Stimulated activated CD4-positive, alpha-beta T cell treated with anti-CD3 and anti-CD28 coated beads, Interleukin-2, amount 100 ng/mL, for 24 hours (primary cell): ENCODE measurements around the gene NCR2.
"Not testable (repeated sequence)": the region's sequence is repeated elsewhere in the genome, so short reads cannot be mapped to it uniquely, and the experiment has no call there.

Source experiments
- DNase-seq, 2 donors: peaks; one replicate each; pipeline ENCODE4 v3.0.0-alpha.2; 2020

The NCR2 gene

GRCh38 chr6:41335296-41335695 lies at the start of gene NCR2:
TSS of gene NCR2 (plus strand) at chr6:41335608. CDS start at chr6:41335877, 269 bp downstream.
- DNase-seq = no peak

- no peak for DNase-seq
Measured at GRCh38 chr6:41286544-41287346, 48.7 kb upstream of the NCR2 start, which contains the start of gene TREM1. TSS of gene TREM1 (minus strand) at chr6:41286682. CDS start at chr6:41286655, 27 bp downstream.

- no peak for DNase-seq
Measured at GRCh38 chr6:41288030-41288753, 47.2 kb upstream of the NCR2 start.

GRCh38 chr6:41288754-41289129 lies 46.7 kb upstream of the NCR2 start:
- DNase-seq = no peak

- no peak for DNase-seq
Measured at GRCh38 chr6:41289815-41290214, 45.6 kb upstream of the NCR2 start.

- DNase-seq = no peak
Measured at GRCh38 chr6:41291717-41292116, 43.7 kb upstream of the NCR2 start.

- peak in 1 of 2 donors; percentile 24 for DNase-seq
Measured at GRCh38 chr6:41294214-41294872, 41.1 kb upstream of the NCR2 start.

- DNase-seq = not testable (repeated sequence)
Measured at GRCh38 chr6:41297248-41297647, 38.2 kb upstream of the NCR2 start.

- no peak for DNase-seq
Measured at GRCh38 chr6:41298785-41299502, 36.5 kb upstream of the NCR2 start.

GRCh38 chr6:41302638-41303037 lies 32.8 kb upstream of the NCR2 start:
- no peak for DNase-seq

- DNase-seq = peak; percentile 38 to 54
Measured at GRCh38 chr6:41306187-41306854, 29.1 kb upstream of the NCR2 start.

- DNase-seq = no peak
Measured at GRCh38 chr6:41315203-41315602, 20.2 kb upstream of the NCR2 start.

- DNase-seq = no peak
Measured at GRCh38 chr6:41315943-41316620, 19.3 kb upstream of the NCR2 start.

GRCh38 chr6:41318261-41318653 lies 17.2 kb upstream of the NCR2 start:
- DNase-seq = no peak

- DNase-seq = peak; percentile 84
Measured at GRCh38 chr6:41318654-41319565, 16.5 kb upstream of the NCR2 start.

GRCh38 chr6:41321183-41321582 lies 14.2 kb upstream of the NCR2 start:
- DNase-seq = no peak

GRCh38 chr6:41325446-41326066 lies 9.9 kb upstream of the NCR2 start:
- DNase-seq = no peak

GRCh38 chr6:41326092-41326491 lies 9.3 kb upstream of the NCR2 start:
- no peak for DNase-seq

- no peak for DNase-seq
Measured at GRCh38 chr6:41327177-41327576, 8.2 kb upstream of the NCR2 start.
